Measurements from ENCODE around the gene FCHO1.
A peak's percentile ranks its signal among the peaks of the same experiment; 100 is the strongest.

The FCHO1 gene, protein sequence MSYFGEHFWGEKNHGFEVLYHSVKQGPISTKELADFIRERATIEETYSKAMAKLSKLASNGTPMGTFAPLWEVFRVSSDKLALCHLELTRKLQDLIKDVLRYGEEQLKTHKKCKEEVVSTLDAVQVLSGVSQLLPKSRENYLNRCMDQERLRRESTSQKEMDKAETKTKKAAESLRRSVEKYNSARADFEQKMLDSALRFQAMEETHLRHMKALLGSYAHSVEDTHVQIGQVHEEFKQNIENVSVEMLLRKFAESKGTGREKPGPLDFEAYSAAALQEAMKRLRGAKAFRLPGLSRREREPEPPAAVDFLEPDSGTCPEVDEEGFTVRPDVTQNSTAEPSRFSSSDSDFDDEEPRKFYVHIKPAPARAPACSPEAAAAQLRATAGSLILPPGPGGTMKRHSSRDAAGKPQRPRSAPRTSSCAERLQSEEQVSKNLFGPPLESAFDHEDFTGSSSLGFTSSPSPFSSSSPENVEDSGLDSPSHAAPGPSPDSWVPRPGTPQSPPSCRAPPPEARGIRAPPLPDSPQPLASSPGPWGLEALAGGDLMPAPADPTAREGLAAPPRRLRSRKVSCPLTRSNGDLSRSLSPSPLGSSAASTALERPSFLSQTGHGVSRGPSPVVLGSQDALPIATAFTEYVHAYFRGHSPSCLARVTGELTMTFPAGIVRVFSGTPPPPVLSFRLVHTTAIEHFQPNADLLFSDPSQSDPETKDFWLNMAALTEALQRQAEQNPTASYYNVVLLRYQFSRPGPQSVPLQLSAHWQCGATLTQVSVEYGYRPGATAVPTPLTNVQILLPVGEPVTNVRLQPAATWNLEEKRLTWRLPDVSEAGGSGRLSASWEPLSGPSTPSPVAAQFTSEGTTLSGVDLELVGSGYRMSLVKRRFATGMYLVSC

DNA sequence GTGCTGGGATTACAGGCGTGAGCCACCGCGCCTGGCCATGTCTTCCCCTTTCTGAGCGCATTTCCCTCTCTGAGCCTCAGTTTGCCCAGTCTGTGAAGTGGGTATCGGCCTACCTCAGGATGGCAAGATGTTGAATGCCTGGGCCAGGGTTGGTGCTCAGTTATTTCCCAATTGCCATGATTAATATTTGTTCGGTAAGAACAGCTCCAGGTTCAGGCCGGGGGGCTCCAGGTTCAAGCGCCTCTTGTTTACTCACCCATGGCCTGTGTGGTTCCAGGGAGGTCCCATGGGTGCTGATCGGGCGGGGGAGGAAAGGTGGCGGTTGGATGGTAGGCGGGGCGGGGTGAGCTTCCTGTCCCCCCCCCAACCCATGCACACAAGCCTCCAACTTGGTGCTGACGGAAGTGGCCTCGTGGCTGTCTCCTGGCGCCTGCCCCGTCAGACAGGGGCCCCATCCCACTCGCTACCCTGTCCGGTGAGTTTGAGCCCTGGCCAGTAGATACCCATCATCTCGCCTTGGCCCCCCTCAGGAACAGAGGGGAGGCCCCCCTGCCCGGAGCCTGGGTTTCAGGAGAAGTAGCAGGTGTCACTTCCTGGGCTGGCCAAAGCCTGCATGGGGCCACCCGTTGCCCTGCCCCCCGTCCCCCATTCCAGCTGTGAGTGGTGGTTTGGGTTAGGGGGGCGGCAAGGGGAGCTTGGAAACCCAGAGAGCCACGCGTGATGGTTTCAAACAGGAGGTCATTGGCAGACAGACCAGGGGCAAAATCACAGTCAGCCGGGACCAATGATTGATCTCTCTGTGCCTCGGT, at the start of gene FCHO1:
Gene FCHO1, plus strand, starts transcription at position 375 of the 809 bp plus-strand sequence. CDS start 3,688 bp downstream, outside the sequence.
- no peak for DNase-seq (ENCODE audit: low spot score)

DNA sequence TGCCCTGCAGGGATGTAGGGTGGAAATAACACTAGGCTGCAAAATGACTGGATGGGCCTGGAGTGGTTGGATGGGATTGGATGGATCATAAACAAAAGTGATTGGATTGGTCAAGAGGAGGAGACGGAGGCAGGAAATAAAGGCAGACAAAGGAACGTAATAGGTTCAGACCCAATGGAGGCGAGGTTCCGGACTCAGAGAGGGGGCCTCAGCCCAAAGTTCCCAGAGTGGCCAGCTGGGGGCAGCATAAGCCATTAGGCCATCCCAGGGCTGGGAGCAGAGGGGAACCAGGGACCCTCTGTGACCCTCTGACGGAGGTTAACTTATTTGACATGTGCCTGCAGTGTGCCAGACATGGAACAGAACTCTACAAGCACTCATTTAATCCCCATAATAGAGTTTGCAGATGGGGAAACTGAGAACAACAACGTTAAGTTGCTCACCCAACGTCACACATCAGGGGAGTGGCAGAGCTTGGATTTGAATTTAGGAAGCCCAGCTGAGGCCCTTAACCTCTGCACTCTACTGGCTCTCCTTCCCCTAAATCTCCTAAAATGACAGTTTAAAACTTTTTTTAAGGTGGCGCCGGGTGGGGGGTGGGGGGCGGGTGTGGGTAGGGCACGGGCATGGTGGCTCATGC, 47.3 kb upstream of the FCHO1 start:
- peak; percentile 80 for DNase-seq (ENCODE audit: low spot score)

GRCh38 chr19:17706750-17707181, 44.5 kb upstream of the FCHO1 start:
- DNase-seq (ENCODE audit: low spot score) = no peak

GRCh38 chr19:17711851-17712250, 39.4 kb upstream of the FCHO1 start:
- no peak for DNase-seq (ENCODE audit: low spot score)

DNA sequence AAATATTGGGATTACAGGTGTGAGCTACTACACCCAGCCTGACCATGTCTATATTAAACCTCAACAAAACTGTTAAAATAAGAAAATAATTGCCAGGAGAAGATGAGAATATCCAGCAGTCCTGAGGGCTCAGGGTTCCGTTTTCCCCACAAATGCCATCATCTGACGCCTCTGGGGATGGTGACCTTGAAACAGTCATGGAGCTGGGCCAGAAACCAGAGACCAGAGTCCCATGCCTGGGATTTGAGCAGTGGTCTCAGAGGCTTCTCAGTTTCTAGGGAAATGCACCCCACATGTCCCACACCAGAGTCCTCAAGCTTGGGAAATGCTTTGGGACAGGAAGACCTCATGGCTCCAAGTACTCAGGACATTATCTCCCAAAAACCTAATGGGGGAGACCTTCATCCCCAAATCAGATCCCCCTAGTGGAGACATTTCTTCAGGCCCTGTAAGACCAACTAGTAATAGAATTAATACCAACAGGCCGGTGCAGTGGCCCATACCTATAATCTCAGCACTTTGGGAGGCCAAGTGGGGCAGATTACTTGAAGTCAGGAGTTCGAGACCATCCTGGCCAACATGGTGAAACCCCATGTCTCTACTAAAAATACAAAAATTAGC, 34.9 kb upstream of the FCHO1 start:
- DNase-seq (ENCODE audit: low spot score) = no peak

DNA sequence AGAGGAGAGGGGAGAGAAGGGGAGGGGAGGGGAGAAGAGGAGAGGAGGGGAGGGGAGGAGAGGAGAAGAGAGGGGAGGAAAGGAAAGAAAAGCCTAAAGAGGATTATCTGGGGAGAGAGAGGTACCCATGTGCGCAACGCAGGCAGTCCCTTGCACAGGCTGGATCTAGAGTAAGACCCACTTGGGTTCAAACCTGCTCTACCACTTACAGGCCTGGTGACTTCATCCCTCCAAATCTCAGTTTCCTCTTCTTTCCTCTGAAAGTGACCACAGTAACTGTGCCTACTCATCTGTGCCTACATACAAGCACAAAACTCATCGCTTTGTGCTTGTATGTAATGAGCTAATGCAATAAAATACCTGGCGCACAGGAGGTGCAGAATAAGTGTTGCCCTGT, 32.7 kb upstream of the FCHO1 start:
- no peak for DNase-seq (ENCODE audit: low spot score)

- DNase-seq (ENCODE audit: low spot score) = peak; percentile 75
These were observed 32.1 kb upstream of the FCHO1 start, which contains the start of gene MAP1S for GRCh38 chr19:17718947-17719711. TSS of gene MAP1S (plus strand) at chr19:17719480. CDS start at chr19:17719503, 23 bp downstream.

GRCh38 chr19:17719730-17720400, 31.4 kb upstream of the FCHO1 start:
- no peak for DNase-seq (ENCODE audit: low spot score)

DNA sequence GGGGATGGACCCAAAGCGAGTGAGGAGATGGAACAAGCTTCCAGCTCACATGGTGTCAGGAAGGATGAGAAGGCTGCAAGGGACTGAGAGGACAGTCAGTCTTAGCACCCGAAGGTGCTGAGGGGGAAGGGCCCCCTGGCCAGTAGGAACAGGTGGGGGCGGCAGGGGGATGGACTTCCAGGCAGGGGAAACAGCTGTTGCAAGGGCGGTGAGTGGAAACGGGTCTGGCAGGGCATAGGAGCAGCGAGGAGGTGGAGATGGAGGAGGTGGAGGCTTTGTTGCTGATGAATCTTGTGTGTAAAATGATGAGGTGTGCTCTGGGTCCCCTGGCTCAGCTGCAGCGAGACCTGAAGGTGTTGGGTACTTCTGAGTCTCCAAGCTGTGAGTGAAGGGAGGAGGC, 30.8 kb upstream of the FCHO1 start:
- peak; percentile 59 for DNase-seq (ENCODE audit: low spot score)

- DNase-seq (ENCODE audit: low spot score) = no peak
These were observed 30.1 kb upstream of the FCHO1 start for GRCh38 chr19:17721111-17721628.

DNA sequence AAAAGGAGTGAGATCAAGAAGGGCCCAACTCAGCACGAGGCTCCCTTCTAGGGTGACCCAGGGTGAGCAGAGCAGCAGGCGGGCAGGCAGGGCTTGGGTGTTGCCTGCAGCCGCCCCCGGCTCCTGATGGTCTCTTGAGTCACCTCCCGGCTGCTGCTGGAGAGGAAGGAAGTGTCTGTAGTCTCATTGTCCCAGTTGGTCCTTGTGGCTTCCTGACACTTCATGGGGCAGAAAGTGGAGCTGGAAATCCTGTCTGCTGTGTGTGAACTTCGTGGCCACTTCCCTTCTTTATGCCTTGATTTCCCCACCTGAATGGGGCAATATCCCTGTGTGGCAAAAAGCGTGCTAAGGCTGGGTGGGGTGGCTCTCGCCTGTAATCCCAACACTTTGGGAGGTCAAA, 29.5 kb upstream of the FCHO1 start:
- DNase-seq (ENCODE audit: low spot score) = peak; percentile 97

GRCh38 chr19:17722655-17723240, 28.5 kb upstream of the FCHO1 start:
- no peak for DNase-seq (ENCODE audit: low spot score)

GRCh38 chr19:17724655-17725054, 26.6 kb upstream of the FCHO1 start:
- no peak for DNase-seq (ENCODE audit: low spot score)

- no peak for DNase-seq (ENCODE audit: low spot score)
These were observed 25.7 kb upstream of the FCHO1 start for GRCh38 chr19:17725422-17726078.

- DNase-seq (ENCODE audit: low spot score) = no peak
These were observed 25.0 kb upstream of the FCHO1 start for GRCh38 chr19:17726136-17726741.

GRCh38 chr19:17726964-17727773, 24.1 kb upstream of the FCHO1 start:
- no peak for DNase-seq (ENCODE audit: low spot score)

DNA sequence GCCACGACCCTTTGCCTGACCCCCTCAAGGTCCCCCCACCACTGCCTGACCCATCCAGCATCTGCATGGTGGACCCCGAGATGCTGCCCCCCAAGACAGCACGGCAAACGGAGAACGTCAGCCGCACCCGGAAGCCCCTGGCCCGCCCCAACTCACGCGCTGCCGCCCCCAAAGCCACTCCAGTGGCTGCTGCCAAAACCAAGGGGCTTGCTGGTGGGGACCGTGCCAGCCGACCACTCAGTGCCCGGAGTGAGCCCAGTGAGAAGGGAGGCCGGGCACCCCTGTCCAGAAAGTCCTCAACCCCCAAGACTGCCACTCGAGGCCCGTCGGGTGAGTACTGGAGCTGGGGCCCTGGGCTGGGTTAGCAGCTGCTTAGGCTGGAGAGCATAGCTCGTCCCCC, 23.4 kb upstream of the FCHO1 start:
- no peak for DNase-seq (ENCODE audit: low spot score)

All from kidney capillary endothelial cell (primary cell).